ENCODE measurements around the gene SLC25A44.
"Not testable (repeated sequence)": the region's sequence is repeated elsewhere in the genome, so short reads cannot be mapped to it uniquely, and the experiment has no call there.

SLC25A44 gene

DNA sequence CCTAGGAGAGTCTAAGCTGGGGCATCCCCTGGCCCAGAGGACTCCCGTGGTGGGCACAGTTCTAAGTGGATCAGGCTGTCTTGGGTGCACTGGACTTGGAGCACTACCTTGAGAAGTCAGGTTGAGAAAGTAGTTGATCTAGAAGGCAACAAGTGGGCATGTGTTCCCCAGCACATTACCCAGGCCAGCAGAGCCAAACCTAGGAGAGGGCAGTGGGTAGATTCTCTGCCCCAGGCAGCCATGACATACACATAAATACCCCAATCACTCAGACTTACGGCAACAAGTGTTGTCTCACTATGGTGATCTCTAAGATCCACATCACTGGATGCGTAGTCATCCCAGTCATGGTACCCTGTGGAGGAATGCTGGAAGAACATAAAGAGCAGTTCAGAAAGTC is 17.3 kb downstream of the SLC25A44 start:
- peaks cover 37% of the 10 kb centered on the region for H3K4me1 Mint-ChIP-seq
- H3K27ac Mint-ChIP-seq: peak overlapping the region; percentile 97
- H3K9me3 Mint-ChIP-seq: no peaks in the 10 kb centered on the region
- no peak for DNase-seq
- H3K4me3 Mint-ChIP-seq: no peak overlapping the region
- H3K36me3 Mint-ChIP-seq (ENCODE audit: low read depth): peaks cover 63% of the 10 kb centered on the region
- ATAC-seq: no peak
- no peaks in the 10 kb centered on the region for H3K27me3 Mint-ChIP-seq

- peaks cover 41% of the 10 kb centered on the region for H3K4me1 Mint-ChIP-seq
- DNase-seq (no peak), ATAC-seq (no peak)
- peak overlapping the region; percentile 84 for H3K4me3 Mint-ChIP-seq
- no peaks in the 10 kb centered on the region for H3K9me3 Mint-ChIP-seq
- H3K27me3 Mint-ChIP-seq: no peaks in the 10 kb centered on the region
- peak overlapping the region; percentile 97 for H3K27ac Mint-ChIP-seq
- H3K36me3 Mint-ChIP-seq (ENCODE audit: low read depth): peaks cover 60% of the 10 kb centered on the region
Measured at GRCh38 chr1:156212130-156212529, 18.2 kb downstream of the SLC25A44 start.

DNA sequence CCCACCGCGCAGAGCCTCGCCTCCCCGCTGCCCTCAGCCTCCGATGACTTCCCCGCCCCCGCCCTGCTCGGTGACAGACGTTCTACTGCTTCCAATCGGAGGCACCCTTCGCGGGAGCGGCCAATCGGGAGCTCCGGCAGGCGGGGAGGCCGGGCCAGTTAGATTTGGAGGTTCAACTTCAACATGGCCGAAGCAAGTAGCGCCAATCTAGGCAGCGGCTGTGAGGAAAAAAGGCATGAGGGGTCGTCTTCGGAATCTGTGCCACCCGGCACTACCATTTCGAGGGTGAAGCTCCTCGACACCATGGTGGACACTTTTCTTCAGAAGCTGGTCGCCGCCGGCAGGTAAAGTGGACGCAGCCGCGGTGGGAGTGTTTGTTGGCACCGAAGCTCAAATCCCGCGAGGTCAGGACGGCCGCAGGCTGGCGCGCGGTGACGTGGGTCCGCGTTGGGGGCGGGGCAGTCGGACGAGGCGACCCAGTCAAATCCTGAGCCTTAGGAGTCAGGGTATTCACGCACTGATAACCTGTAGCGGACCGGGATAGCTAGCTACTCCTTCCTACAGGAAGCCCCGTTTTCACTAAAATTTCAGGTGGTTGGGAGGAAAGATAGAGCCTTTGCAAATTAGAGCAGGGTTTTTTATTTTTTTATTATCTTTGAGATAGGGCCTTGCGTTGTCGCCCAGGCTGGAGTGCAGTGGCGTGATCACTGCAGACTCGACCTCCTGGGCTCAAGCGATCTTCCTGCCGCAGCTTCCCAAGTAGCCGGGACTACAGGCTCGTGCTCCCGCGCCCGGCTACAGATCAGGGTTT is 19.1 kb downstream of the SLC25A44 start, which contains the start of gene PMF1:
Gene PMF1, plus strand, starts transcription at position 175 of the 811 bp plus-strand sequence. Its CDS starts 9 bp downstream, at position 184.
- Mint-ChIP-seq H3K4me1 (peaks cover 50% of the 10 kb centered on the region), H3K27ac (peak within 1 kb of the TSS; percentile 97), H3K27me3 (no peaks in the 10 kb centered on the region), H3K9me3 (no peaks in the 10 kb centered on the region), H3K4me3 (peak within 1 kb of the TSS; percentile 84), H3K36me3 (ENCODE audit: low read depth) (peaks cover 57% of the 10 kb centered on the region)
- DNase-seq: peak; percentile 97
- ATAC-seq: peak; percentile 93

DNA sequence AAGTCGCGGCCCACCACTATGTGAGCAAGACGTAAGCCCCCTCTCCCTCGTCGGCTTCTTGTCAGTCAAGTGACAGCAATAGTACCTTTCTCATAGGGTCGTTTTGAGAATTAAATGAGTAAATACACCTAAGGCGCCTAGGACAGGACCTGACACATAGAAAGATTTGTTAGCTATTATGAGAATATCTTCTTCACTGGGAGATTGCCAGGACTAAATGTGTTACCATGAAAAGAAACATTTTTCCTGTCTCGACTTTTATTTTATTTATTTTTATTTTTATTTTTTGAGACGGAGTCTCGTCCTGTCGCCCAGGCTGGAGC is 19.7 kb downstream of the SLC25A44 start:
- H3K27me3 Mint-ChIP-seq: no peaks in the 10 kb centered on the region
- peaks cover 55% of the 10 kb centered on the region for H3K4me1 Mint-ChIP-seq
- H3K27ac Mint-ChIP-seq: peak overlapping the region; percentile 97
- no peak for ATAC-seq
- H3K36me3 Mint-ChIP-seq (ENCODE audit: low read depth): peaks cover 60% of the 10 kb centered on the region
- DNase-seq: no peak
- no peaks in the 10 kb centered on the region for H3K9me3 Mint-ChIP-seq
- H3K4me3 Mint-ChIP-seq: peak overlapping the region; percentile 84

- Mint-ChIP-seq H3K27ac (peak overlapping the region; percentile 97), H3K27me3 (no peaks in the 10 kb centered on the region), H3K4me3 (peak overlapping the region; percentile 84), H3K36me3 (ENCODE audit: low read depth) (peaks cover 59% of the 10 kb centered on the region), H3K9me3 (peaks cover 2% of the 10 kb centered on the region), H3K4me1 (peaks cover 58% of the 10 kb centered on the region)
- ATAC-seq (no peak), DNase-seq (no peak)
Measured at GRCh38 chr1:156214024-156214748, 20.3 kb downstream of the SLC25A44 start.

DNA sequence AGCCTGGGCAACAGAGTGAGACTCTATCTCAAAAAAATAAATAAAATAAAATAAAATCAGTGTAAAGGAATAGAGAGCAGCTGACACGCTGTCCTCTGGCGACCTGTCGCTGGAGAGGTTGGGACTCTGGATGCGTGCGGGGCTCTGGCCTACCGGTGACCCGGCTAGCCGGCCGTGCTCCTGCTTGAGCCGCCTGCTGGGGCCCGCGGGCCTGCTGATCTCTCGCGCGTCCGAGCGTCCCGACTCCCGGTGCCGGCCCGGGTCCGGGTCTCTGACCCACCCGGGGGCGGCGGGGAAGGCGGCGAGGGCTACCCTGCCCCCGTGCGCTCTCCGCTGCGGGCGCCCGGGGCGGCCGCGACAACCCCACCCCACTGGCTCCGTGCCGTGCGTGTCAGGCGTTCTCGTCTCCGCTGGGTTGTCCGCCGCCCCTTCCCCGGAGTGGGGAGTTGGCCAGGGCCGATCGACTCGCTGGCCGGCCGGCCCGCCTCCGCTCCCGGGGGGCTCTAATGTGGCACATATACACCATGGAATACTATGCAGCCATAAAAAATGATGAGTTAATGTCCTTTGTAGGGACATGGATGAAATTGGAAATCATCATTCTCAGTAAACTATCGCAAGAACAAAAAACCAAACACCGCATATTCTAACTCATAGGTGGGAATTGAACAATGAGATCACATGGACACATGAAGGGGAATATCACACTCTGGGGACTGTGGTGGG is 22.6 kb downstream of the SLC25A44 start:
- ATAC-seq: not testable (repeated sequence)

DNA sequence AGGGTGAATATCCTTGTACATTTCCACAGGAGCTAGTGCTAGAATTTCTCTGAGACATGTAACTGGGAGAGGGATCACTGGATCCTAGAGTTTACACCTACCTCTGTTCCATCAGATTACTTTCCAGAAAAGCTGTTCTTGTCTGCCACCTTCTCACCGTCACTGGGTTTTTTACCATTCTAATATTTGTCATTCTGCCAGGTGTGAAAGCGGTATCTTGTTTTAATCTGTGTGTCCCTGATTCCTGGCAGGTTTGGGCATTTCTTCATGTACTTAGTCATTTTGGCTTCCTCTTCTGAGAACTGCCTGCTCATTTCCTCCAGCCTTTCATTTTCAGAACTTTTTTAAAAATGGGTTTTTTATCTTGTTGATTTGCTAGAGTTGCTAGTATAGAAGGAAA is 24.0 kb downstream of the SLC25A44 start:
- Mint-ChIP-seq H3K36me3 (ENCODE audit: low read depth) (peaks cover 63% of the 10 kb centered on the region), H3K4me1 (peaks cover 83% of the 10 kb centered on the region), H3K27ac (peak overlapping the region; percentile 99), H3K9me3 (peaks cover 5% of the 10 kb centered on the region), H3K4me3 (peak overlapping the region; percentile 80), H3K27me3 (no peaks in the 10 kb centered on the region)
- DNase-seq: no peak
- ATAC-seq: peak; percentile 44

More for the DNA sequence above, 22.6 kb downstream of the SLC25A44 start:
- not testable (repeated sequence) for H3K27me3 Mint-ChIP-seq, DNase-seq, H3K9me3 Mint-ChIP-seq, H3K4me3 Mint-ChIP-seq
- H3K36me3 Mint-ChIP-seq (ENCODE audit: low read depth): peaks cover 63% of the 10 kb centered on the region
- peak overlapping the region; percentile 99 for H3K27ac Mint-ChIP-seq
- H3K4me1 Mint-ChIP-seq: peaks cover 81% of the 10 kb centered on the region

DNA sequence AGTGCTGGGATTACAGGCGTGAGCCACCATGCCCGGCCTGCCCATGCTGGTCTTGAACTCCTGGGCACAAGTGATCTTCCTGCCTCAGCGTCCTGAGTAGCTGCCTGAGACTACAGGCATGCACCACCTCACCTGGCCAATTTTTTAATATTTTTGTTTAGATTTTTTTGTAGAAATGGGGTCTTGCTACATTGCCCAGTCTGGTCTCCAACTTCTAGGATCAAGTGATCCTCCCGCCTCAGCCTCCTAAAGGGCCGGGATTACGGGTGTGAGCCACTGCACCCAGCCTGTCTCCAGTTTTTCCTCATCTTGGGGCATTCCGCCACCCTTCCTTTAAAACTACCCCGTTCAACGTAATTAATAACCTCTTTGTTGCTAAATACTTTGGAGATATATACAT is 26.3 kb downstream of the SLC25A44 start:
- ATAC-seq (no peak), DNase-seq (no peak)
- Mint-ChIP-seq H3K9me3 (peaks cover 5% of the 10 kb centered on the region), H3K27ac (peak overlapping the region; percentile 99), H3K4me1 (peaks cover 85% of the 10 kb centered on the region), H3K4me3 (no peak overlapping the region), H3K27me3 (no peaks in the 10 kb centered on the region), H3K36me3 (ENCODE audit: low read depth) (peaks cover 57% of the 10 kb centered on the region)

DNA sequence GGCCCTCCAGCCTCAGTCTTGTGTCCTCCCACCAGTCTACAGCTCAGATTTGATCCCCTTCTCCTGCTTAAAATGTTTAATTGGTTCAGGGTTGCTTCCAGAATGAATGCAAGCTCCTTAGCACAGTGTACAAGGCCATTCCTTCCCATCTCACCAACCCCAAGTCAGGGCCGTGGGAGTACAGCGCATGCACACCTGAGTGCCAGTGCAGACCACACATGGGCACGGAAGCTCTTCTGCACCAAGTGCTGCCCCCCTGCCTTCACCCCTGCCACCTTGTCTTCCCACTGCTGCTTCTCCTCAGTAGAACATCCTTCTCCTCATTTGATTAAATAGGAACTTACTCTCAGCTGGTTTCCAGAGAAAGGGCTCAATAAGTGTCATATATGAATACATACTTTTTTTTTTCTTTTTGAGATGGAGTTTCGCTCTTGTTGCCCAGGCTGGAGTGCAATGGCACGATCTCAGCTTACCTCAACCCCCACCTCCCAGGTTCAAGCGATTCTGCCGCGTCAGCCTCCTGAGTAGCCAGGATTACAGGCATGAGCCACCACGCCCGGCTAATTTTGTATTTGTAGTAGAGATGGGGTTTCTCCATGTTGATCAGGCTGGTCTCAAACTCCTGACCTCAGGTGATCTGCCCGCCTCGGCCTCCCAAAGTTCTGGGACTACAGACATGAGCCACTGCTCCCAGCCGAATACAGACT is 28.2 kb downstream of the SLC25A44 start:
- H3K36me3 Mint-ChIP-seq (ENCODE audit: low read depth): peaks cover 64% of the 10 kb centered on the region
- no peaks in the 10 kb centered on the region for H3K27me3 Mint-ChIP-seq
- no peak for DNase-seq

GRCh38 chr1:156225677-156226014 is 31.7 kb downstream of the SLC25A44 start:
- Mint-ChIP-seq H3K4me3 (peak overlapping the region; percentile 53), H3K27ac (peak overlapping the region; percentile 90), H3K27me3 (no peaks in the 10 kb centered on the region), H3K4me1 (peaks cover 66% of the 10 kb centered on the region), H3K9me3 (no peaks in the 10 kb centered on the region), H3K36me3 (ENCODE audit: low read depth) (peaks cover 56% of the 10 kb centered on the region)
- DNase-seq: no peak
- no peak for ATAC-seq

More for the DNA sequence above, 28.2 kb downstream of the SLC25A44 start:
- ATAC-seq: no peak
- H3K27ac Mint-ChIP-seq: peak overlapping the region; percentile 99
- peaks cover 5% of the 10 kb centered on the region for H3K9me3 Mint-ChIP-seq
- peaks cover 91% of the 10 kb centered on the region for H3K4me1 Mint-ChIP-seq
- H3K4me3 Mint-ChIP-seq: peak overlapping the region; percentile 77

GRCh38 chr1:156226116-156226538 is 32.2 kb downstream of the SLC25A44 start:
- H3K27me3 Mint-ChIP-seq: no peaks in the 10 kb centered on the region
- H3K4me1 Mint-ChIP-seq: peaks cover 62% of the 10 kb centered on the region
- H3K27ac Mint-ChIP-seq: peak overlapping the region; percentile 90
- H3K36me3 Mint-ChIP-seq (ENCODE audit: low read depth): peaks cover 52% of the 10 kb centered on the region
- H3K9me3 Mint-ChIP-seq: no peaks in the 10 kb centered on the region
- peak overlapping the region; percentile 42 for H3K4me3 Mint-ChIP-seq
- DNase-seq (peak; percentile 57), ATAC-seq (peak; percentile 13)

DNA sequence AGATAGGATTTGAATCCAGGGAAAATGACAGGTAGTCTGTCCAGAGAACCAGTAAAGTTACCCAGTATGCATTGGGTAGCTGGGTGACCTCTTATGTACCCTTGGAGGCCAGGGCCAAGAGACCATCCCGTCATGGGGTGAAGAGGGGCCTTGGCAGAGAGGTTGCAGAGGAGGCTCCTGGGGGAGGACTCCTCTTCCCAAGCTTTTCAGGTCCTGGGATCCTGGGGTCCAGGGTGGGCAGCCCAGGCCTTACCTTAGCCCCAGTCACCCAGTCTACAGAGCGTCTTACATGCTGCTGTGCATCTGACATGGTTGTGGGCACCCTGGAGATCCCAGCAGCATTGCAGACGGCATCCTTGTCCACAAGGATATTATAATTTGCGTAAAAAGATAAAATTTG is 32.9 kb downstream of the SLC25A44 start:
- Mint-ChIP-seq H3K4me3 (no peak overlapping the region), H3K27me3 (no peaks in the 10 kb centered on the region), H3K9me3 (no peaks in the 10 kb centered on the region), H3K4me1 (peaks cover 55% of the 10 kb centered on the region), H3K36me3 (ENCODE audit: low read depth) (peaks cover 47% of the 10 kb centered on the region), H3K27ac (peak overlapping the region; percentile 90)
- no peak for ATAC-seq
- no peak for DNase-seq

- Mint-ChIP-seq H3K4me1 (peaks cover 38% of the 10 kb centered on the region), H3K27me3 (no peaks in the 10 kb centered on the region), H3K27ac (peak overlapping the region; percentile 89), H3K9me3 (no peaks in the 10 kb centered on the region), H3K36me3 (ENCODE audit: low read depth) (peaks cover 42% of the 10 kb centered on the region), H3K4me3 (no peak overlapping the region)
- ATAC-seq (no peak), DNase-seq (no peak)
Measured at GRCh38 chr1:156228501-156228900, 34.6 kb downstream of the SLC25A44 start.

Measured in activated naive CD8-positive, alpha-beta T cell treated with anti-CD3 and anti-CD28 coated beads, Interleukin-2, amount 50 U/mL, for 24 hours (primary cell).